ENCODE results near the gene CSRP3. TPM values are rescaled to one million over a fixed set of nuclear protein-coding genes. Genes with fewer than 3 reads are reported as not detected.

Gene CSRP3
- total RNA-seq, 1 experiment from 2014 or later: not detected

DNA sequence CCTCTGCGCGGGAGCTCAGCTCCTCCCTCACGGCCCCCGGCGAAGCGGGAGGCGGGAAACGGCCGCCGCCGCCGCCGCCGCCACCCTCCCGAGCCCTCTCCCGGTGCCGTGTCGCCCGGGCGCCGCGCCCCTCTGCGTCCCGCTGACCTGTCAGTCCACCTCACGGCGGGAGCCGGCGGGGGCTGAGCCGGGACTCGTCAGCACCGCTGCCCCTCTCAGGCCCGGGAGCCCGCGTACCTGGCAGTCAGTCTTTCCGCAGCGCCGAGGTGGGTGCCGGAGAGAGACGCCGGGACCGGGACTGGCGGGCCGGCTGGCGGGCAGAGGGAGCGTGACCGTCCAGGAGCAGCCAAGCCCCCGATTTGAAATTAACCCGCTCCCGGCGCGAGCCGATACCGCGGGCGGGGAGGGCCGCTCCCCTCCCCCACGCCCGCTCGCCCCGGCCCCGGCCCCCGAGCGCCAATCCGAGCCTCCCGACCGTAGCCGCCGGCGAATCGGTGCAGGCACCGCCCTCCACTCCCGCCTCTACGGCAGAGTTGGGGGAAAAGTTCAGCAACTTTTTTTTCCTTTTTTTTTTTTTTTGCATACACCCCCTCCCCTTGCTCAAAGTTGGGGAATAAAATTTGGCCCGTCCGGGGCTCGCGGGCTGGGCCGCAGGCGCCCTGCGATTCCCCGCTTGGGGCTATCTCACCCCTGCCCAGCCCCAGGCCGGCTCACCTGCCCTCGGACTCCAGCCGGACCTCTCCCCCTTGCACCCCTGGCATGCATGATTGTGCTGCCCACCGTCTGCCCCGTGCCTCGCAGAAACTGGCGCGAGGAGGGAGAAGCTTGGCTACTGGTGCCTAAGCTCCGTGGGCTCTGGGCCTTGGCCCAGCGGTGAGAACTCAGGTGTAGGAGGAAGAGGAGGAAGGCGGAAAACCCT, 39.7 kb upstream of the CSRP3 start:
- intact Hi-C loops (cut with micrococcal nuclease; ENCODE audit: unreplicated experiment): loop anchor here (1.0 to 5.0 kb wide), 5 partner anchors 33 to 169 kb away; partner anchors contain the start of gene ZDHHC13
- H3K36me3 Mint-ChIP-seq (ENCODE audit: insufficient read depth, unreplicated experiment): peaks cover 59% of the 10 kb centered on the region
- TF ChIP-seq, protein P1, sequence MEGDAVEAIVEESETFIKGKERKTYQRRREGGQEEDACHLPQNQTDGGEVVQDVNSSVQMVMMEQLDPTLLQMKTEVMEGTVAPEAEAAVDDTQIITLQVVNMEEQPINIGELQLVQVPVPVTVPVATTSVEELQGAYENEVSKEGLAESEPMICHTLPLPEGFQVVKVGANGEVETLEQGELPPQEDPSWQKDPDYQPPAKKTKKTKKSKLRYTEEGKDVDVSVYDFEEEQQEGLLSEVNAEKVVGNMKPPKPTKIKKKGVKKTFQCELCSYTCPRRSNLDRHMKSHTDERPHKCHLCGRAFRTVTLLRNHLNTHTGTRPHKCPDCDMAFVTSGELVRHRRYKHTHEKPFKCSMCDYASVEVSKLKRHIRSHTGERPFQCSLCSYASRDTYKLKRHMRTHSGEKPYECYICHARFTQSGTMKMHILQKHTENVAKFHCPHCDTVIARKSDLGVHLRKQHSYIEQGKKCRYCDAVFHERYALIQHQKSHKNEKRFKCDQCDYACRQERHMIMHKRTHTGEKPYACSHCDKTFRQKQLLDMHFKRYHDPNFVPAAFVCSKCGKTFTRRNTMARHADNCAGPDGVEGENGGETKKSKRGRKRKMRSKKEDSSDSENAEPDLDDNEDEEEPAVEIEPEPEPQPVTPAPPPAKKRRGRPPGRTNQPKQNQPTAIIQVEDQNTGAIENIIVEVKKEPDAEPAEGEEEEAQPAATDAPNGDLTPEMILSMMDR (IDR thresholded peaks at IDR 0.05; ENCODE audit: insufficient read depth in 1 of 2, low read depth in 1 of 2, low read length in 1 of 2, severe bottlenecking in 1 of 2, unreplicated experiment in 1 of 2): no peak
- H3K27ac Mint-ChIP-seq (ENCODE audit: unreplicated experiment): peak overlapping the region; percentile 90
- ChIA-PET CTCF (interaction anchor here (0.7 to 1.3 kb wide), 4 partner anchors 18 to 252 kb away, joined by 3 to 7 read pairs (median 4); no protein-coding TSS in a partner anchor), POLR2A (interaction anchor here (0.6 kb wide), 4 partner anchors 18 to 471 kb away, joined by 3 to 11 read pairs (median 6); partner anchors contain the start of gene NAV2)
- Histone ChIP-seq H3K36me3 (ENCODE audit: control insufficient read depth, insufficient read depth, low read length) (peaks cover 4% of the 10 kb centered on the region; the same call in 1 of the 2 replicates), H3K4me1 (peaks cover 53% of the 10 kb centered on the region), H3K9me3 (no peaks in the 10 kb centered on the region), H3K4me3 (ENCODE audit: low read depth, low read length) (peak overlapping the region; percentile 96), H3K27me3 (replicated peaks; ENCODE audit: control insufficient read depth, insufficient read depth, low read length) (no peaks in the 10 kb centered on the region)
- peaks cover 23% of the 10 kb centered on the region for H3K4me1 Mint-ChIP-seq (ENCODE audit: low read depth, unreplicated experiment)
- BruUV-seq (replicated peaks): TSS peak; percentile 37
- peak; percentile 87 to 89 for DNase-seq
- H3K9me3 Mint-ChIP-seq (ENCODE audit: unreplicated experiment): no peaks in the 10 kb centered on the region
- H3K4me3 Mint-ChIP-seq (ENCODE audit: unreplicated experiment): peak overlapping the region; percentile 97
- H3K27me3 Mint-ChIP-seq (ENCODE audit: insufficient read depth, unreplicated experiment): no peaks in the 10 kb centered on the region

GRCh38 chr11:19240420-19241259, 38.9 kb upstream of the CSRP3 start, which contains the start of gene E2F8:
E2F8 (minus strand) TSS chr11:19240945; CDS start chr11:19240121, 824 bp downstream.
- Mint-ChIP-seq H3K4me3 (ENCODE audit: unreplicated experiment) (peak within 1 kb of the TSS; percentile 97), H3K9me3 (ENCODE audit: unreplicated experiment) (no peaks in the 10 kb centered on the region), H3K27me3 (ENCODE audit: insufficient read depth, unreplicated experiment) (no peaks in the 10 kb centered on the region), H3K27ac (ENCODE audit: unreplicated experiment) (peak within 1 kb of the TSS; percentile 90), H3K4me1 (ENCODE audit: low read depth, unreplicated experiment) (peaks cover 21% of the 10 kb centered on the region), H3K36me3 (ENCODE audit: insufficient read depth, unreplicated experiment) (peaks cover 67% of the 10 kb centered on the region)
- peaks cover 4% of the 10 kb centered on the region; the same call in 1 of the 2 replicates for H3K36me3 ChIP-seq (ENCODE audit: control insufficient read depth, insufficient read depth, low read length)
- H3K4me3 ChIP-seq (ENCODE audit: low read depth, low read length): peak within 1 kb of the TSS; percentile 96
- H3K27me3 ChIP-seq (replicated peaks; ENCODE audit: control insufficient read depth, insufficient read depth, low read length): no peaks in the 10 kb centered on the region
- peaks cover 48% of the 10 kb centered on the region for H3K4me1 ChIP-seq
- no peaks in the 10 kb centered on the region for H3K9me3 ChIP-seq
- DNase-seq: peak; percentile 99
- BruUV-seq (replicated peaks): TSS peak; percentile 55
- CTCF ChIA-PET: interaction anchor here (0.7 to 1.3 kb wide), 3 partner anchors 19 to 253 kb away, joined by 3 to 7 read pairs (median 4); no protein-coding TSS in a partner anchor
- POLR2A ChIA-PET: interaction anchor here (0.6 kb wide), 3 partner anchors 17 to 472 kb away, joined by 3 to 9 read pairs (median 4); partner anchors contain the start of gene NAV2
- intact Hi-C loops (cut with micrococcal nuclease; ENCODE audit: unreplicated experiment): loop anchor here (1.0 to 5.0 kb wide), 5 partner anchors 19 to 168 kb away; partner anchors contain the start of gene ZDHHC13
- TF ChIP-seq, protein P1 (IDR thresholded peaks at IDR 0.05; ENCODE audit: insufficient read depth in 1 of 2, low read depth in 1 of 2, low read length in 1 of 2, severe bottlenecking in 1 of 2, unreplicated experiment in 1 of 2): no peak

Measured in Caco-2 (cell line).